ENCODE measurements around the gene DUOX1. TPM values are rescaled to one million over a fixed set of nuclear protein-coding genes. Genes with fewer than 3 reads are reported as not detected.

Gene DUOX1
- total RNA-seq, 4 donors from 2014 or later = 0.14 to 4.1 (median 0.64) TPM; not detected in 1

- H3K4me1 ChIP-seq = no peaks in the 10 kb centered on the region
- no peak for DNase-seq
- no peak overlapping the region for H3K4me3 ChIP-seq
- 86% methylated on average over 9 of the region's 9 CpGs; no CpG with 5 or more reads in 1 of the 2 donors for WGBS, 2 donors (ENCODE audit: low coverage in 1 of 2)
- H3K9me3 ChIP-seq = no peaks in the 10 kb centered on the region
- H3K27me3 ChIP-seq = no peaks in the 10 kb centered on the region
- in situ Hi-C loops (cut with MboI; ENCODE audit: low pct_ligation_motif_present in 1 of 4, low pct_unique_long_range_greater_than_20kb in 1 of 4, low sequenced_read_pairs in 3 of 4) (no loop called here), intact Hi-C loops (cut with DNase I; ENCODE audit: low total_unique reads) (no loop called here)
- H3K27ac ChIP-seq = no peak overlapping the region
- TF ChIP-seq, protein P1, sequence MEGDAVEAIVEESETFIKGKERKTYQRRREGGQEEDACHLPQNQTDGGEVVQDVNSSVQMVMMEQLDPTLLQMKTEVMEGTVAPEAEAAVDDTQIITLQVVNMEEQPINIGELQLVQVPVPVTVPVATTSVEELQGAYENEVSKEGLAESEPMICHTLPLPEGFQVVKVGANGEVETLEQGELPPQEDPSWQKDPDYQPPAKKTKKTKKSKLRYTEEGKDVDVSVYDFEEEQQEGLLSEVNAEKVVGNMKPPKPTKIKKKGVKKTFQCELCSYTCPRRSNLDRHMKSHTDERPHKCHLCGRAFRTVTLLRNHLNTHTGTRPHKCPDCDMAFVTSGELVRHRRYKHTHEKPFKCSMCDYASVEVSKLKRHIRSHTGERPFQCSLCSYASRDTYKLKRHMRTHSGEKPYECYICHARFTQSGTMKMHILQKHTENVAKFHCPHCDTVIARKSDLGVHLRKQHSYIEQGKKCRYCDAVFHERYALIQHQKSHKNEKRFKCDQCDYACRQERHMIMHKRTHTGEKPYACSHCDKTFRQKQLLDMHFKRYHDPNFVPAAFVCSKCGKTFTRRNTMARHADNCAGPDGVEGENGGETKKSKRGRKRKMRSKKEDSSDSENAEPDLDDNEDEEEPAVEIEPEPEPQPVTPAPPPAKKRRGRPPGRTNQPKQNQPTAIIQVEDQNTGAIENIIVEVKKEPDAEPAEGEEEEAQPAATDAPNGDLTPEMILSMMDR (IDR thresholded peaks at IDR 0.05) = no peak
- no peaks in the 10 kb centered on the region for H3K36me3 ChIP-seq
Measured at GRCh38 chr15:45144775-45145174, 15.0 kb downstream of the DUOX1 start.

- H3K4me3 ChIP-seq = no peak overlapping the region
- H3K27ac ChIP-seq = no peak overlapping the region
Measured at GRCh38 chr15:45146405-45146804, 16.6 kb downstream of the DUOX1 start.

GRCh38 chr15:45147606-45148005 lies 17.8 kb downstream of the DUOX1 start:
- Histone ChIP-seq H3K27me3 (no peaks in the 10 kb centered on the region), H3K27ac (no peak overlapping the region), H3K4me1 (no peaks in the 10 kb centered on the region), H3K36me3 (no peaks in the 10 kb centered on the region), H3K4me3 (no peak overlapping the region), H3K9me3 (no peaks in the 10 kb centered on the region)
- DNase-seq = no peak
- 93 to 100% methylated on average over 2 to 7 of the region's 7 CpGs for WGBS, 2 donors (ENCODE audit: low coverage in 1 of 2)
- TF ChIP-seq POLR2AphosphoS5 (IDR thresholded peaks at IDR 0.05) = no peak
- no peak for TF ChIP-seq EP300 (IDR thresholded peaks at IDR 0.05; ENCODE audit: low read depth)
- TF ChIP-seq, protein P1 (IDR thresholded peaks at IDR 0.05) = no peak
- TF ChIP-seq POLR2A (IDR thresholded peaks at IDR 0.05) = no peak
- in situ Hi-C loops (cut with MboI; ENCODE audit: low pct_ligation_motif_present in 1 of 4, low pct_unique_long_range_greater_than_20kb in 1 of 4, low sequenced_read_pairs in 3 of 4) (no loop called here), intact Hi-C loops (cut with DNase I; ENCODE audit: low total_unique reads) (no loop called here)

More at GRCh38 chr15:45146405-45146804, 16.6 kb downstream of the DUOX1 start:
- in situ Hi-C loops (cut with MboI; ENCODE audit: low pct_ligation_motif_present in 1 of 4, low pct_unique_long_range_greater_than_20kb in 1 of 4, low sequenced_read_pairs in 3 of 4) = no loop called here
- intact Hi-C loops (cut with DNase I; ENCODE audit: low total_unique reads) = loop anchor here (1.0 kb wide), 1 partner anchor 10 kb away; no protein-coding TSS in a partner anchor
- Histone ChIP-seq H3K27me3 (no peaks in the 10 kb centered on the region), H3K36me3 (no peaks in the 10 kb centered on the region), H3K4me1 (no peaks in the 10 kb centered on the region), H3K9me3 (no peaks in the 10 kb centered on the region)
- WGBS, 2 donors (ENCODE audit: low coverage in 1 of 2) = 66% methylated on average over 4 of the region's 4 CpGs; no CpG with 5 or more reads in 1 of the 2 donors
- DNase-seq = no peak
- peak in 1 of 3 donors; percentile 15 for TF ChIP-seq POLR2AphosphoS5 (IDR thresholded peaks at IDR 0.05)
- no peak for TF ChIP-seq POLR2A (IDR thresholded peaks at IDR 0.05)

DNA sequence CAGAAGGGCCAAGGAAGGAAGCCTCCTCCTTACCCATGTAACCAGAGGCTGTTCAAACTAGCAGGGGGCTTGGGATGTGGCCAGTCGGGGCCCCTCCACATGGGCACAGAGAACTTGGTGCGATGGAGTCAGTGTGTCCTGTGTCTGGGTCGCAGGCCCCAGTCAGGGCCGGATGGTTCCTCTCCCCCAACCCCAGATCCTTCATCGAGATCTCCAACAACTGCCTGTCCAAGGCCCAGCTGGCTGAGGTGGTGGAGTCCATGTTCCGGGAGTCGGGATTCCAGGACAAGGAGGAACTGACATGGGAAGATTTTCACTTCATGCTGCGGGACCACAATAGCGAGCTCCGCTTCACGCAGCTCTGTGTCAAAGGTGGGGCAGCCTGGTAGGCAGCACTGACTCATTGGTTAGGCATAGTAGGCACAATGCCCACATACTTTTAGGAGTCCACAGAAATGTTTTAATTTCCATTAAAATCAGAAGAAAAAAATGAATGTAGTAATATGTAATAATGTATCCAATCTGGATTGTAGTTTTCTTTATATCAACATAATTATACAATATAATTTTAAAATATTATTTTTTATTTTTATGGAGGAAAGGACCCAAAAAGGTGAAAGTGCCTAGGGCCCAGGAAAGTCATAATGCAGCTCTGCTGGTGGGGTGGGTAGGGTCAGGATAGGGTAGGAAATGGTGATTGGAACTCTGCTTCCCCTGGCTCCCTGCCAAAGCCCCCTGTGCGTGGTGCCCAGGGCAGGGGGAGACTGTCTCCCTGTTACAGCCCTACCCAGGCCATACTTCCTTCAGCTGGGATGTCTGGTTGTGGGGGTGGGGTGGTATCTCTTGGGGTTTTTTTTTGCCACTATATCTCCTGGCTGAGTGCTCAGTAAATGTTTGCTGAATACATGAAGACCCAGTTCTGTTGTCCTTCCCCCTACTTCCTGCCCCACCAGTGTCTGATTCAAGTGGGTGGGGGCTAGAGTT lies 18.6 kb downstream of the DUOX1 start:
- 89 to 96% methylated on average over 4 to 12 of the region's 12 CpGs for WGBS, 2 donors (ENCODE audit: low coverage in 1 of 2)
- intact Hi-C loops (cut with DNase I; ENCODE audit: low total_unique reads) (no loop called here), in situ Hi-C loops (cut with MboI; ENCODE audit: low pct_ligation_motif_present in 1 of 4, low pct_unique_long_range_greater_than_20kb in 1 of 4, low sequenced_read_pairs in 3 of 4) (no loop called here)
- no peaks in the 10 kb centered on the region for H3K4me1 ChIP-seq
- no peaks in the 10 kb centered on the region for H3K36me3 ChIP-seq
- no peaks in the 10 kb centered on the region for H3K9me3 ChIP-seq
- no peaks in the 10 kb centered on the region for H3K27me3 ChIP-seq
- DNase-seq = no peak
- TF ChIP-seq POLR2AphosphoS5 (IDR thresholded peaks at IDR 0.05) (no peak), EP300 (IDR thresholded peaks at IDR 0.05; ENCODE audit: low read depth) (no peak), POLR2A (IDR thresholded peaks at IDR 0.05) (no peak)
- TF ChIP-seq, protein P1 (IDR thresholded peaks at IDR 0.05) = no peak
- no peak overlapping the region for H3K27ac ChIP-seq
- H3K4me3 ChIP-seq = no peak overlapping the region
